C4-2B (cell line): ENCODE measurements around the gene PRTG.

Source experiments
- ZFX ChIP-seq: fragments of 450-650 bp; IDR thresholded peaks from 2 replicates; pipeline ENCODE4 v1.6.1; 2017
- TF ChIP-seq, protein P1 (sequence below): fragments of 450-650 bp; conservative IDR thresholded peaks from 2 replicates; pipeline ENCODE4 v1.5.1; 2017; ENCODE audit warnings: mild to moderate bottlenecking

GRCh38 chr15:55778932-55779331 is 36.0 kb upstream of the PRTG start:
- TF ChIP-seq, protein P1, sequence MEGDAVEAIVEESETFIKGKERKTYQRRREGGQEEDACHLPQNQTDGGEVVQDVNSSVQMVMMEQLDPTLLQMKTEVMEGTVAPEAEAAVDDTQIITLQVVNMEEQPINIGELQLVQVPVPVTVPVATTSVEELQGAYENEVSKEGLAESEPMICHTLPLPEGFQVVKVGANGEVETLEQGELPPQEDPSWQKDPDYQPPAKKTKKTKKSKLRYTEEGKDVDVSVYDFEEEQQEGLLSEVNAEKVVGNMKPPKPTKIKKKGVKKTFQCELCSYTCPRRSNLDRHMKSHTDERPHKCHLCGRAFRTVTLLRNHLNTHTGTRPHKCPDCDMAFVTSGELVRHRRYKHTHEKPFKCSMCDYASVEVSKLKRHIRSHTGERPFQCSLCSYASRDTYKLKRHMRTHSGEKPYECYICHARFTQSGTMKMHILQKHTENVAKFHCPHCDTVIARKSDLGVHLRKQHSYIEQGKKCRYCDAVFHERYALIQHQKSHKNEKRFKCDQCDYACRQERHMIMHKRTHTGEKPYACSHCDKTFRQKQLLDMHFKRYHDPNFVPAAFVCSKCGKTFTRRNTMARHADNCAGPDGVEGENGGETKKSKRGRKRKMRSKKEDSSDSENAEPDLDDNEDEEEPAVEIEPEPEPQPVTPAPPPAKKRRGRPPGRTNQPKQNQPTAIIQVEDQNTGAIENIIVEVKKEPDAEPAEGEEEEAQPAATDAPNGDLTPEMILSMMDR: no peak
- TF ChIP-seq ZFX: no peak
